Amniotic epithelial cell (primary cell): Measurements from ENCODE around the gene CD276.
A peak's percentile ranks its signal among the peaks of the same experiment; 100 is the strongest.

Source experiments
- DNase-seq: peaks from one replicate; pipeline ENCODE4 v3.0.0-alpha.2; 2010; ENCODE audit warnings: low read depth

CD276 gene

GRCh38 chr15:73683777-73684580 is at the start of gene CD276:
Gene CD276 (plus strand): TSS chr15:73684383. CDS start chr15:73699640, 15,257 bp downstream.
- peak; percentile 70 for DNase-seq

- DNase-seq, result peak; percentile 40
Measured at GRCh38 chr15:73637527-73637926, 46.7 kb upstream of the CD276 start.

GRCh38 chr15:73639464-73639863 is 44.7 kb upstream of the CD276 start:
- peak; percentile 40 for DNase-seq

- DNase-seq, result peak; percentile 14
Measured at GRCh38 chr15:73647259-73648013, 36.7 kb upstream of the CD276 start.

GRCh38 chr15:73648014-73648295 is 36.2 kb upstream of the CD276 start:
- DNase-seq, result no peak

GRCh38 chr15:73650416-73651126 is 33.6 kb upstream of the CD276 start:
- peak; percentile 79 for DNase-seq

- DNase-seq, result no peak
Measured at GRCh38 chr15:73654659-73655058, 29.5 kb upstream of the CD276 start.

GRCh38 chr15:73655724-73656123 is 28.5 kb upstream of the CD276 start:
- DNase-seq, result no peak

GRCh38 chr15:73658645-73659044 is 25.5 kb upstream of the CD276 start:
- no peak for DNase-seq

GRCh38 chr15:73660455-73660854 is 23.7 kb upstream of the CD276 start:
- DNase-seq, result no peak

- DNase-seq, result no peak
Measured at GRCh38 chr15:73674587-73674986, 9.6 kb upstream of the CD276 start.

- peak; percentile 69 for DNase-seq
Measured at GRCh38 chr15:73677146-73677607, 7.0 kb upstream of the CD276 start.

GRCh38 chr15:73677733-73678132 is 6.5 kb upstream of the CD276 start:
- DNase-seq, result no peak

GRCh38 chr15:73678498-73678897 is 5.7 kb upstream of the CD276 start:
- no peak for DNase-seq

GRCh38 chr15:73679180-73679579 is 5.0 kb upstream of the CD276 start:
- no peak for DNase-seq

GRCh38 chr15:73679964-73680363 is 4.2 kb upstream of the CD276 start:
- DNase-seq, result no peak

- DNase-seq, result no peak
Measured at GRCh38 chr15:73680549-73680948, 3.6 kb upstream of the CD276 start.

- DNase-seq, result no peak
Measured at GRCh38 chr15:73681063-73681462, 3.1 kb upstream of the CD276 start.

GRCh38 chr15:73681856-73682599 is 2.2 kb upstream of the CD276 start:
- no peak for DNase-seq

- DNase-seq, result no peak
Measured at GRCh38 chr15:73682600-73683090, 1.5 kb upstream of the CD276 start.

GRCh38 chr15:73683257-73683776 is 866 bp upstream of the CD276 start:
- DNase-seq, result no peak
